Trophoblast cell (in vitro differentiated cells and primary cell): Measurements from ENCODE around the gene CREB5.

Source experiments
- DNase-seq, 2 donors: peaks; one replicate each; pipeline ENCODE4 v3.0.0-alpha.2; 2016
- H2AFZ ChIP-seq: 2 replicates; pipeline ENCODE4 v1.6.1; 2013; ENCODE audit warnings: low read length, moderate library complexity, mild to moderate bottlenecking; ENCODE audit not compliant: insufficient read depth, poor library complexity
- H2AK5ac ChIP-seq: 2 replicates; pipeline ENCODE4 v1.6.1; 2013; ENCODE audit warnings: mild to moderate bottlenecking, low read length
- H2BK120ac ChIP-seq: 2 replicates; pipeline ENCODE4 v1.6.1; 2013; ENCODE audit warnings: low read length, mild to moderate bottlenecking, moderate library complexity; ENCODE audit not compliant: insufficient read depth, poor library complexity
- H2BK12ac ChIP-seq: 2 replicates; pipeline ENCODE4 v1.6.1; 2013; ENCODE audit warnings: mild to moderate bottlenecking, low read length, moderate library complexity
- H2BK5ac ChIP-seq: 2 replicates; pipeline ENCODE4 v1.6.1; 2013; ENCODE audit warnings: low read length, low read depth, moderate library complexity, mild to moderate bottlenecking; ENCODE audit not compliant: poor library complexity
- H3K14ac ChIP-seq: 2 replicates; pipeline ENCODE4 v1.6.1; 2013; ENCODE audit warnings: mild to moderate bottlenecking, low read length
- H3K18ac ChIP-seq: 2 replicates; pipeline ENCODE4 v1.6.1; 2013; ENCODE audit warnings: mild to moderate bottlenecking, low read length
- H3K23ac ChIP-seq: 2 replicates; pipeline ENCODE4 v1.6.1; 2013; ENCODE audit warnings: low read length
- H3K27ac ChIP-seq: 2 replicates; pipeline ENCODE4 v1.5.1; 2013; ENCODE audit warnings: low read depth, mild to moderate bottlenecking, inconsistent platforms, low read length, moderate library complexity
- H3K27me3 ChIP-seq: 2 replicates; pipeline ENCODE4 v1.6.1; 2013; ENCODE audit warnings: inconsistent platforms, mild to moderate bottlenecking, low read length, moderate library complexity; ENCODE audit not compliant: insufficient read depth
- H3K36me3 ChIP-seq, 2 experiments: 1 replicate in 1 of 2; 2 replicates in 1 of 2; pipeline ENCODE4 v1.6.1; 2013; ENCODE audit warnings: low read length in 2 of 2, mild to moderate bottlenecking in 2 of 2, moderate library complexity in 1 of 2; ENCODE audit not compliant: insufficient read depth in 2 of 2, control insufficient read depth in 1 of 2
- H3K4ac ChIP-seq: 2 replicates; pipeline ENCODE4 v1.6.1; 2013; ENCODE audit warnings: low read depth, mild to moderate bottlenecking, low read length, moderate library complexity
- H3K4me1 ChIP-seq, 2 experiments: 1 replicate in 1 of 2; 2 replicates in 1 of 2; pipeline ENCODE4 v1.6.1; 2013; ENCODE audit warnings: low read length in 2 of 2, mild to moderate bottlenecking in 2 of 2, moderate library complexity in 1 of 2; ENCODE audit not compliant: insufficient read depth in 2 of 2, control insufficient read depth in 1 of 2
- H3K4me2 ChIP-seq: 2 replicates; pipeline ENCODE4 v1.6.1; 2013; ENCODE audit warnings: inconsistent platforms, mild to moderate bottlenecking, low read length, moderate library complexity
- H3K4me3 ChIP-seq: 2 replicates; pipeline ENCODE4 v1.5.1; 2013; ENCODE audit warnings: mild to moderate bottlenecking, low read depth, low read length, inconsistent platforms
- H3K79me1 ChIP-seq: one replicate; pipeline ENCODE4 v1.6.1; 2013; ENCODE audit warnings: low read length
- H3K79me2 ChIP-seq: 2 replicates; pipeline ENCODE4 v1.6.1; 2013; ENCODE audit warnings: low read length, mild to moderate bottlenecking; ENCODE audit not compliant: control insufficient read depth, insufficient read depth, poor library complexity
- H3K9ac ChIP-seq: 2 replicates; pipeline ENCODE4 v1.6.1; 2013; ENCODE audit warnings: mild to moderate bottlenecking, low read length
- H3K9me3 ChIP-seq: 2 replicates; pipeline ENCODE4 v1.6.1; 2013; ENCODE audit warnings: low read depth, mild to moderate bottlenecking, control low read depth, inconsistent platforms, low read length; ENCODE audit not compliant: insufficient read depth
- H4K12ac ChIP-seq: 2 replicates; pipeline ENCODE4 v1.6.1; 2013; ENCODE audit warnings: low read depth, mild to moderate bottlenecking, low read length, moderate library complexity
- H4K8ac ChIP-seq: 2 replicates; pipeline ENCODE4 v1.6.1; 2013; ENCODE audit warnings: low read depth, mild to moderate bottlenecking, low read length, moderate library complexity
- H4K91ac ChIP-seq: one replicate; pipeline ENCODE4 v1.6.1; 2013; ENCODE audit warnings: low read depth, mild to moderate bottlenecking, low read length, moderate library complexity
- WGBS: extraction: QIAGEN DNeasy Blood & Tissue Kit; methylation state at CpG from one replicate; pipeline ENCODE4 v1.1.7; 2013; ENCODE audit warnings: missing lambda C conversion rate; ENCODE audit not compliant: insufficient read length, insufficient coverage; ENCODE audit errors: extremely low coverage; 5-methylcytosine and 5-hydroxymethylcytosine counted together

The CREB5 gene

DNA sequence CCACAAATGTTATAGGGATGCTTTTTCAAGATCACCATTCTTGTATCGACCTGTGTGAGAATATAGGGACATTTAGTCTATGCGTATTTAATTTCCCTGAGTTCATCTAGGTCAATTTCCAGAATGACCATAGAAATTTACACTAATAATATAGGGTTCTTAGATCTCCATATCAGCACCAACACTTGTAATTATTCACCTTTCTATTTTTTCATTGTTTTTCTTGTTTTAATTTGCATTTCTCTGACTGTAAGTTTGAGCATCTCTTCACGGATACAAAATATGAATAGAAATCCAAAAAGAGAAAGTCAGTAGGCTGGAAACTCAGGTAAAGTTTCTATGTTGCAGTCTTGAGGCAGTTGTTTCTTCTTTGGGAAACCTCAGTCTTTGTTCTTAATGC, 134.8 kb downstream of the CREB5 start:
- H4K8ac ChIP-seq = no peak overlapping the region
- H3K9ac ChIP-seq = no peak overlapping the region
- no peaks in the 10 kb centered on the region for H3K4me1 ChIP-seq
- H3K36me3 ChIP-seq = no peaks in the 10 kb centered on the region
- H2AFZ ChIP-seq = no peak overlapping the region
- H4K91ac ChIP-seq = no peak overlapping the region
- H3K4me2 ChIP-seq = no peak overlapping the region
- no peak overlapping the region for H2BK12ac ChIP-seq
- no peak overlapping the region for H3K14ac ChIP-seq
- H3K18ac ChIP-seq = no peak overlapping the region
- H2BK5ac ChIP-seq = no peak overlapping the region
- H3K27ac ChIP-seq = no peak overlapping the region
- H3K9me3 ChIP-seq = no peaks in the 10 kb centered on the region
- no CpG with 5 or more reads among the region's 3 CpGs for whole genome bisulfite sequencing
- no peaks in the 10 kb centered on the region for H3K79me2 ChIP-seq
- no peak overlapping the region for H4K12ac ChIP-seq
- no peak overlapping the region for H3K4me3 ChIP-seq
- no peak overlapping the region for H3K23ac ChIP-seq
- no peak for DNase-seq
- no peaks in the 10 kb centered on the region for H3K27me3 ChIP-seq
- H3K4ac ChIP-seq = no peak overlapping the region
- H2AK5ac ChIP-seq = no peak overlapping the region
- no peaks in the 10 kb centered on the region for H3K79me1 ChIP-seq
- H2BK120ac ChIP-seq = no peak overlapping the region

DNA sequence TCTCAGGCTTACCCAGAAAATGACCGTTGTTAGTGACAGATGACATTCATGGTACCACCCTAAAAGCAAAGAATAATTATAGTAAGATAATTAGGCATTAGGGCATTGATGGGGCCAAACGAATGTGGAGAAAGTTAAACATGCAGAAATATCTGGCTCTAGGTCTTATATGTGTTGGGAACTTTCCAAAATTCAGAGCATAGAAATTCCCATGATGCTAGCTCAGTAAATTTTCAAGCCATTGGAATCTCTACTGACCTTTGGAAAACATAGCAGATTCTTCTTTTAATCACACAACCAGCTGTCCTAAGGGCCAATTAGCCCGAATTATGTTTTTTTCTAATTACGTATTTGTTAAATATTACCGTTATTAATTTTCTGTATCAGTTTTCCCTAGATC, 136.1 kb downstream of the CREB5 start:
- no peak overlapping the region for H4K12ac ChIP-seq
- H3K36me3 ChIP-seq = no peaks in the 10 kb centered on the region
- no peaks in the 10 kb centered on the region for H3K27me3 ChIP-seq
- H3K18ac ChIP-seq = no peak overlapping the region
- H2BK5ac ChIP-seq = no peak overlapping the region
- no peak for DNase-seq
- no peak overlapping the region for H2AK5ac ChIP-seq
- H2BK12ac ChIP-seq = no peak overlapping the region
- H4K8ac ChIP-seq = no peak overlapping the region
- H3K14ac ChIP-seq = no peak overlapping the region
- no peaks in the 10 kb centered on the region for H3K9me3 ChIP-seq
- no peak overlapping the region for H3K9ac ChIP-seq
- no peak overlapping the region for H3K23ac ChIP-seq
- no peaks in the 10 kb centered on the region for H3K79me1 ChIP-seq
- no peak overlapping the region for H4K91ac ChIP-seq
- no peak overlapping the region for H3K27ac ChIP-seq
- no peak overlapping the region for H3K4ac ChIP-seq
- no peak overlapping the region for H2AFZ ChIP-seq
- H3K4me1 ChIP-seq = no peaks in the 10 kb centered on the region
- no peaks in the 10 kb centered on the region for H3K79me2 ChIP-seq
- H3K4me3 ChIP-seq = no peak overlapping the region
- no peak overlapping the region for H2BK120ac ChIP-seq
- no CpG with 5 or more reads among the region's 5 CpGs for WGBS
- no peak overlapping the region for H3K4me2 ChIP-seq

DNA sequence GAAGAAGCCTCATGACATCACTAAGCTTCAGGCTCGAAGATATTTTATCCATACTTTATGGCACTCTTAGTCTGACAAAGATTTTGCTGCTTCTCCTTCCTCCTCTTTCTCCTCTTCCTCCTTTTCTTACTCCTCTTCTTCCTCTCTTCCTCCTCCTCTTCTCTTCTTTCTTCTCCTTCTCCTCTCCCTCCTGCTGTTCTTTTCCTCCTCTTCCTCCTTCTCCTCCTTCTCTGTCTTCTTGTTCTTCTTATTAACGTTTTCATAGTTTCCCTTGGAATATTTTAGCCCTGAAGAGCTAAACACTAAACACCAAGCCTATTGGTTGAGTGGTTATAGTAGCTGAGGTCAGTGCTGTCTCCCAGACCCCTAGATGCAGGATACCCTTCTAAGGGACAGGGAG, 137.7 kb downstream of the CREB5 start:
- Histone ChIP-seq H2BK12ac (no peak overlapping the region), H4K12ac (no peak overlapping the region), H3K4ac (no peak overlapping the region), H3K27me3 (no peaks in the 10 kb centered on the region), H3K4me2 (no peak overlapping the region), H3K14ac (no peak overlapping the region), H3K9ac (no peak overlapping the region), H3K27ac (no peak overlapping the region), H3K79me2 (no peaks in the 10 kb centered on the region), H2AFZ (no peak overlapping the region), H3K9me3 (no peaks in the 10 kb centered on the region), H2AK5ac (no peak overlapping the region), H3K23ac (no peak overlapping the region), H3K79me1 (no peaks in the 10 kb centered on the region), H4K8ac (no peak overlapping the region), H2BK120ac (no peak overlapping the region), H2BK5ac (no peak overlapping the region), H3K4me3 (no peak overlapping the region), H3K36me3 (no peaks in the 10 kb centered on the region), H4K91ac (no peak overlapping the region), H3K4me1 (no peaks in the 10 kb centered on the region), H3K18ac (no peak overlapping the region)
- no CpG with 5 or more reads among the region's 2 CpGs for WGBS
- no peak for DNase-seq

DNA sequence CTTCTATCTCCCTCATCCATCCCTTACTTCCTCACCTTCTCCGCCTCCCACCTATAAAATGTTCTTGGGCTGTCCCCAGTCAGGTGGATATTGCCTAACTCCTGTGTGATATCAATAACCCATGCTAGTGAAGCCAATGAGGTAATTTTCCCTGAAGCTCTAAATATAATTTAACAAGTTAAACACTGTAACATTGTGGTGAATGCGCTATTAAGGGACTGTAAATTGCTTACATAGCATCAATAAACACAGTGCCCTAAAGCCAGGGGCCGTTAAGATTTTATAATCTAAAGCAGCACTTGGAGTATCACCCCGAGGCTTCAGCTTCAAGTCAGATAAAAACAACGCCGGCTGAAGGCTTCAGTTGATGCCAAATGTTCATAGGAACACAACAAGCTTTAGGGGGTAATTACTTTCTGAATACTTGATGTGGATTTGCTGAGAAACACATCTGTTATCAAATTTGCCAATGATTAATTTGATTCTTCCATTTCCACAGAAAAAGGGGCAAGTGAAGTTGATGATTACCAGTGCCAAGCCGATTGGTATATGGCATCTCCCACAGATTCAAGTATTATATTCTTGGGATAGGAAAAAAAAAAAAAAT, 138.4 kb downstream of the CREB5 start:
- H3K79me2 ChIP-seq = no peaks in the 10 kb centered on the region
- H3K4me3 ChIP-seq = no peak overlapping the region
- no peaks in the 10 kb centered on the region for H3K79me1 ChIP-seq
- H3K9me3 ChIP-seq = no peaks in the 10 kb centered on the region
- no peak overlapping the region for H3K27ac ChIP-seq
- no peaks in the 10 kb centered on the region for H3K4me1 ChIP-seq
- no peaks in the 10 kb centered on the region for H3K36me3 ChIP-seq
- no peak overlapping the region for H4K12ac ChIP-seq
- H3K4ac ChIP-seq = no peak overlapping the region
- H3K9ac ChIP-seq = no peak overlapping the region
- H2AK5ac ChIP-seq = no peak overlapping the region
- no peak overlapping the region for H4K8ac ChIP-seq
- WGBS = 100% methylated on average over 1 of the region's 7 CpGs
- no peak overlapping the region for H2BK12ac ChIP-seq
- no peak overlapping the region for H3K4me2 ChIP-seq
- H3K14ac ChIP-seq = no peak overlapping the region
- H3K27me3 ChIP-seq = no peaks in the 10 kb centered on the region
- H3K18ac ChIP-seq = no peak overlapping the region
- H3K23ac ChIP-seq = no peak overlapping the region
- H4K91ac ChIP-seq = no peak overlapping the region
- no peak for DNase-seq
- H2AFZ ChIP-seq = no peak overlapping the region
- no peak overlapping the region for H2BK5ac ChIP-seq
- H2BK120ac ChIP-seq = no peak overlapping the region
